H1 (cell line): Measurements from ENCODE around the gene PRG2. TPM values are rescaled to one million over a fixed set of nuclear protein-coding genes. Genes with fewer than 3 reads are reported as not detected.

Source experiments
- ASH2L ChIP-seq: fragments of 200-600, 300-600 bp; sonication (generic); IDR thresholded peaks from one replicate; pipeline ENCODE4 v1.7.1; 2017; ENCODE audit warnings: low read length
- BRCA1 ChIP-seq: IDR thresholded peaks from 2 replicates; pipeline ENCODE4 v1.6.1; 2012; ENCODE audit warnings: low read depth, low read length, improper control_type of control experiment
- CHD7 ChIP-seq: fragments of 300-600 bp; sonication (generic); IDR thresholded peaks from 2 replicates; pipeline ENCODE4 v1.7.1; 2012; ENCODE audit warnings: low read length, moderate library complexity, mild to moderate bottlenecking, inconsistent platforms; ENCODE audit not compliant: insufficient replicate concordance
- FOSL1 ChIP-seq: IDR thresholded peaks from 2 replicates; pipeline ENCODE4 v1.6.1; 2011; ENCODE audit warnings: mild to moderate bottlenecking, low read depth, low read length, moderate library complexity; ENCODE audit not compliant: insufficient read depth
- JUN ChIP-seq: IDR thresholded peaks from 2 replicates; pipeline ENCODE4 v1.6.1; 2011; ENCODE audit warnings: low read depth, mild to moderate bottlenecking, improper control_type of control experiment, low read length
- RBBP5 ChIP-seq: IDR thresholded peaks from 2 replicates; pipeline ENCODE4 v1.7.1; 2012; ENCODE audit warnings: low read depth, mild to moderate bottlenecking, inconsistent platforms, low read length, moderate library complexity, borderline replicate concordance
- RFX5 ChIP-seq: IDR thresholded peaks from 2 replicates; pipeline ENCODE4 v1.6.1; 2011; ENCODE audit warnings: low read depth, low read length, improper control_type of control experiment, borderline replicate concordance
- USF2 ChIP-seq: IDR thresholded peaks from 2 replicates; pipeline ENCODE4 v1.6.1; 2011; ENCODE audit warnings: low read length, improper control_type of control experiment
- polyA plus RNA-seq, 7 experiments: library from polyadenylated mRNA; depleted of rRNA in 3 of 7; stranded (reverse) in 5 of 7; unstranded in 2 of 7; fragments of >200 nt in 5 of 7; fragments of 200-250 nt in 2 of 7; gene quantifications; 1 replicate in 5 of 7; 2 replicates in 1 of 7; 4 replicates in 1 of 7; pipeline versions ENCODE4 v1.2.1 to v1.2.3, GENCODE V29; 2011 to 2013; ENCODE audit warnings: missing spikeins in 2 of 7, mixed read lengths in 2 of 7
- total RNA-seq: library from RNA; stranded (reverse); fragmentation: NEBNext Ultra II Directional; extraction: Animal tissue kit (Norgen Biotek cat#: 25700); gene quantifications from 2 replicates; pipeline ENCODE4 v1.2.1, GENCODE V29; 2021
- TF ChIP-seq, protein P1 (sequence below): IDR thresholded peaks from 2 replicates; pipeline ENCODE4 v1.6.1; 2012; ENCODE audit warnings: low read length, inconsistent platforms

PRG2 gene
- total and polyA plus RNA-seq, 2 of the 8 experiments (the other 6 are each of a cell fraction or from before 2014, with no cell fraction given), result 0.32 TPM; not detected in 1

DNA sequence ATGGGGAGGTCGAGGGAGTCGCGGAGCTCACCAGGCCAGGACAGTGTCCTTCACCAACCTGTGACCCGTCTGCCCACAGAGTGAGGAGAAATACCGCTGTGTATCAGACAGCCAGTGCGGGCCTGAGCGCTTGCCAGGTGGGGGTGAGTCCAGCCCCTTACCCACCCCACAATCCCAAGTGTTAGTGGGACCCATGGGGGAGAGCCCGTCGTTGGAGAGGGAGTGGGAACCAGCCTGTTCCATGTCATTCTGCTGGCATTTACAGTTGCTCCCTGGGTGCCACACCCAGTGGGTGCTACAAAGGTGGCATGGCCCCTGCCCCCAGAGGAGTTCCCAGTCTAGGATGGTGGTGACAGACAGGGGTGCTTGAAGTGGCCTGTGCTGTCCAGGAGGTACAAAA is 43.1 kb downstream of the PRG2 start (continued):
- no peak for TF ChIP-seq CHD7
- no peak for TF ChIP-seq USF2
- TF ChIP-seq ASH2L, result no peak
- TF ChIP-seq RBBP5, result no peak
- TF ChIP-seq JUN, result no peak
- TF ChIP-seq BRCA1, result no peak
- TF ChIP-seq RFX5, result no peak
- TF ChIP-seq FOSL1, result no peak
- TF ChIP-seq, protein P1, sequence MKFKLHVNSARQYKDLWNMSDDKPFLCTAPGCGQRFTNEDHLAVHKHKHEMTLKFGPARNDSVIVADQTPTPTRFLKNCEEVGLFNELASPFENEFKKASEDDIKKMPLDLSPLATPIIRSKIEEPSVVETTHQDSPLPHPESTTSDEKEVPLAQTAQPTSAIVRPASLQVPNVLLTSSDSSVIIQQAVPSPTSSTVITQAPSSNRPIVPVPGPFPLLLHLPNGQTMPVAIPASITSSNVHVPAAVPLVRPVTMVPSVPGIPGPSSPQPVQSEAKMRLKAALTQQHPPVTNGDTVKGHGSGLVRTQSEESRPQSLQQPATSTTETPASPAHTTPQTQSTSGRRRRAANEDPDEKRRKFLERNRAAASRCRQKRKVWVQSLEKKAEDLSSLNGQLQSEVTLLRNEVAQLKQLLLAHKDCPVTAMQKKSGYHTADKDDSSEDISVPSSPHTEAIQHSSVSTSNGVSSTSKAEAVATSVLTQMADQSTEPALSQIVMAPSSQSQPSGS, result no peak
